ENCODE measurements around the gene ZBTB40. TPM values are rescaled to one million over a fixed set of nuclear protein-coding genes. Genes with fewer than 3 reads are reported as not detected.

The ZBTB40 gene
- total RNA-seq, 1 experiment from 2014 or later: 16.3 TPM

DNA sequence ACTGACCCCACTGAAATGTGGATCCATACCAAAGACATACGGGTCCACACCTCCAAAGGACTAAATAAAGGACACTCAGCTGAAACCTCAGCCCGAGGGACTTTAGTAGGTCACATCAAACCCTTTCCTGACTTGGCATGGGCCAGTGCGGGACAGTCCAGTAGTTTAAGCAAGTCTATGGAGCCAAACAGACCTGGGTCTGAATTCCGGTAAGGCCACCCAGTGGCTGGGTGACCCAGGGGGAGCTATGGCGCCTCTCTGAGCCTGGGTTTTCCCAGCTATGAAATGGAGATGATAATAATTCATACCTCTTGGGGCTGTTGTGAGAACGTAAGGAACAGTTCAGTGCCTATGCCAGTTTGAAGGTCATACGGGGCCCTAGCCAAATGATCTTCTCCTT lies 36.2 kb upstream of the ZBTB40 start:
- H3K79me2 ChIP-seq (ENCODE audit: insufficient read depth, low read length): no peaks in the 10 kb centered on the region
- no peak overlapping the region for H2BK5ac ChIP-seq (ENCODE audit: insufficient read length, low read length)
- H3K27ac Mint-ChIP-seq: no peak overlapping the region
- no peak overlapping the region for H4K8ac ChIP-seq (replicated peaks; ENCODE audit: insufficient read length, low read depth, low read length)
- no peak overlapping the region for H3K27ac ChIP-seq (ENCODE audit: insufficient read length, low read depth, low read length)
- H3T11ph ChIP-seq (ENCODE audit: low read length): no peak overlapping the region
- no peak overlapping the region for H3K23ac ChIP-seq (ENCODE audit: insufficient read length, low read depth, low read length)
- H3K14ac ChIP-seq (ENCODE audit: insufficient read depth, low read length): no peak overlapping the region
- H4K20me1 ChIP-seq (ENCODE audit: control insufficient read depth, insufficient read depth, insufficient read length): no peaks in the 10 kb centered on the region
- no peak overlapping the region for H4K5ac ChIP-seq (ENCODE audit: insufficient read length, low read depth, low read length)
- no peak overlapping the region for H3K9ac ChIP-seq (ENCODE audit: extremely low read depth, insufficient read length, low read length)
- H2BK20ac ChIP-seq (ENCODE audit: low read depth, low read length, poor library complexity, severe bottlenecking): no peak overlapping the region
- no peak overlapping the region for H2AFZ ChIP-seq (ENCODE audit: low read length)
- H3K4ac ChIP-seq (ENCODE audit: low read depth, low read length): no peak overlapping the region
- H2BK120ac ChIP-seq (ENCODE audit: low read depth, low read length, poor library complexity, severe bottlenecking): no peak overlapping the region
- no peak overlapping the region for H3K56ac ChIP-seq (ENCODE audit: insufficient read length, low read depth, low read length)
- H3K4me3 Mint-ChIP-seq: no peak overlapping the region
- H3K9me3 ChIP-seq (ENCODE audit: control insufficient read depth, low read depth, low read length): no peaks in the 10 kb centered on the region
- no peak overlapping the region for H2BK12ac ChIP-seq (ENCODE audit: insufficient read length, low read depth, low read length)
- WGBS (ENCODE audit: extremely low coverage, insufficient read length, low lambda C conversion rate): no CpG with 5 or more reads among the region's 7 CpGs
- H2AK5ac ChIP-seq (ENCODE audit: insufficient read length, low read length): no peak overlapping the region
- peaks cover 3% of the 10 kb centered on the region for H3K27me3 Mint-ChIP-seq (ENCODE audit: low read depth)
- DNase-seq: no peak
- H3K4me2 ChIP-seq (ENCODE audit: insufficient read depth, insufficient read length, low read length): no peak overlapping the region
- peaks cover 0 to 4% (median 3%) of the 10 kb centered on the region in 3 experiments; a peak in 2 of 7 replicates for H3K36me3 Mint-ChIP-seq (ENCODE audit: insufficient read depth in 1 of 3, low read depth in 3 of 3)
- no peaks in the 10 kb centered on the region; the same call in 1 of the 2 replicates for H3K4me1 ChIP-seq (ENCODE audit: insufficient read depth, low read length)
- H3K18ac ChIP-seq (ENCODE audit: insufficient read length, low read depth, low read length): no peak overlapping the region
- H3K23me2 ChIP-seq (ENCODE audit: insufficient read length, low read depth, low read length, poor library complexity, severe bottlenecking): no peaks in the 10 kb centered on the region
- TF ChIP-seq, protein P1, sequence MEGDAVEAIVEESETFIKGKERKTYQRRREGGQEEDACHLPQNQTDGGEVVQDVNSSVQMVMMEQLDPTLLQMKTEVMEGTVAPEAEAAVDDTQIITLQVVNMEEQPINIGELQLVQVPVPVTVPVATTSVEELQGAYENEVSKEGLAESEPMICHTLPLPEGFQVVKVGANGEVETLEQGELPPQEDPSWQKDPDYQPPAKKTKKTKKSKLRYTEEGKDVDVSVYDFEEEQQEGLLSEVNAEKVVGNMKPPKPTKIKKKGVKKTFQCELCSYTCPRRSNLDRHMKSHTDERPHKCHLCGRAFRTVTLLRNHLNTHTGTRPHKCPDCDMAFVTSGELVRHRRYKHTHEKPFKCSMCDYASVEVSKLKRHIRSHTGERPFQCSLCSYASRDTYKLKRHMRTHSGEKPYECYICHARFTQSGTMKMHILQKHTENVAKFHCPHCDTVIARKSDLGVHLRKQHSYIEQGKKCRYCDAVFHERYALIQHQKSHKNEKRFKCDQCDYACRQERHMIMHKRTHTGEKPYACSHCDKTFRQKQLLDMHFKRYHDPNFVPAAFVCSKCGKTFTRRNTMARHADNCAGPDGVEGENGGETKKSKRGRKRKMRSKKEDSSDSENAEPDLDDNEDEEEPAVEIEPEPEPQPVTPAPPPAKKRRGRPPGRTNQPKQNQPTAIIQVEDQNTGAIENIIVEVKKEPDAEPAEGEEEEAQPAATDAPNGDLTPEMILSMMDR (conservative IDR thresholded peaks at IDR 0.05): no peak
- H3K4me1 Mint-ChIP-seq: peaks cover 19 to 25% of the 10 kb centered on the region in 2 experiments
- H2BK15ac ChIP-seq (ENCODE audit: low read depth, low read length): no peak overlapping the region
- no peaks in the 10 kb centered on the region for H3K79me1 ChIP-seq (ENCODE audit: insufficient read depth, low read depth, low read length, poor library complexity, severe bottlenecking)
- no peak overlapping the region for H4K91ac ChIP-seq (ENCODE audit: insufficient read length, low read depth, low read length)
- no peaks in the 10 kb centered on the region for H3K27me3 ChIP-seq (ENCODE audit: insufficient read depth, low read length)
- H3K9me3 Mint-ChIP-seq: peaks cover 4 to 5% of the 10 kb centered on the region in 2 experiments; a peak in 2 of 5 replicates
